Ishikawa (cell line): ENCODE measurements around the gene ELP4.

Experiments
- EP300 ChIP-seq: IDR thresholded peaks from 2 replicates; pipeline ENCODE4 v1.6.1; 2012; ENCODE audit warnings: borderline replicate concordance
- TF ChIP-seq, protein P1 (sequence below): IDR thresholded peaks from 2 replicates; pipeline ENCODE4 v1.6.1; 2012

DNA sequence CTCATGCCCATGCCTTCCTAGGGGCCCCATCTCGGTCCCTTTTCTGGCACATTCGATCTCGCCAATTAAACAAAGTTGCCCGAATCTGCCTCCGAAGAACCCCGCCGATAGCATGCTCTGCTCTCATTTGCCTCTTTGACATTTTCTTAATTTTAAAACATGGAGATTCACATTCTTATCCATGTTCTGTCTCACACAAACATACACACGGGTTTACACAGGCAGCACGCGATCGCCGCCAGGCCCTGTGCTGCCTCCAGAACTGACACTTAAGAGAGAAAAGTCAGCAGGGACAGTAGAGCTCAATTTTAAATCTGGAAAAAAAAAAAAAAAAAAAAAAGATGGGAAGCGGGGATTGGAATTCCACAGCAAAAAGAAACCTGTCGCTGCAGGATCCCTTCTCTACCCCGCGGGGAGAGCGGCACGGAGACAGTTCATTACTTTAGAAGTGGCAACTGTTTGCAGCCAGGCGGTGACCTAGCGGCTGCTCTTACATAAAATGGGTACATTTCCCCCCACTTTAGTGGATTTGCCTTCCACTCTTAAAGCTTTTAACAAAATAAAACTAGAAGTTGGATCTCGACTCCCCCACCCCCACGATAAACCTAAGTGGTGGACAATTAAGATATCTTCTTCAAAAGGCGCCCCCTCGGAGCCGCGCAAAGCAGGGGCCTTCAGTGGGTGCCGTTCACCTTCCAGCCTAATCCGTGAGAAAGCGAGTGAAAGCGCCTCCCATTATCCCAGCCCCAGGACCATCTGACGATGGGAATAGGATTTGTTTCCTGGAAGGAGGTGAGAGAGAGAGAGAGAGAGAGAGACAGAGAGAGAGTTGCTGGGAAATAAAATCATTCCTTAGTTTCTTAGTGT lies 287.9 kb downstream of the ELP4 start:
- TF ChIP-seq, protein P1, sequence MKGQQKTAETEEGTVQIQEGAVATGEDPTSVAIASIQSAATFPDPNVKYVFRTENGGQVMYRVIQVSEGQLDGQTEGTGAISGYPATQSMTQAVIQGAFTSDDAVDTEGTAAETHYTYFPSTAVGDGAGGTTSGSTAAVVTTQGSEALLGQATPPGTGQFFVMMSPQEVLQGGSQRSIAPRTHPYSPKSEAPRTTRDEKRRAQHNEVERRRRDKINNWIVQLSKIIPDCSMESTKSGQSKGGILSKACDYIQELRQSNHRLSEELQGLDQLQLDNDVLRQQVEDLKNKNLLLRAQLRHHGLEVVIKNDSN: no peak
- TF ChIP-seq EP300: no peak
